ENCODE results near the gene SLC16A7.

GRCh38 chr12:59643550-59643949 is 47.7 kb downstream of the SLC16A7 start:
- TF ChIP-seq CTCF (IDR thresholded peaks at IDR 0.05) (no peak), EP300 (IDR thresholded peaks at IDR 0.05; ENCODE audit: low read depth) (no peak), POLR2AphosphoS5 (IDR thresholded peaks at IDR 0.05) (no peak)
